ENCODE measurements around the gene POLR2J3. TPM values are rescaled to one million over a fixed set of nuclear protein-coding genes. Genes with fewer than 3 reads are reported as not detected.
"Not testable (repeated sequence)": the region's sequence is repeated elsewhere in the genome, so short reads cannot be mapped to it uniquely, and the experiment has no call there.

POLR2J3 gene
- total RNA-seq, 1 donor: 23.9 TPM

- not testable (repeated sequence) for H3K4me1 ChIP-seq (ENCODE audit: insufficient read depth, low read length); H3K4me3 ChIP-seq (ENCODE audit: insufficient read depth, low read length); H3K27ac ChIP-seq (ENCODE audit: low read depth, low read length); H3K27me3 ChIP-seq (ENCODE audit: insufficient read depth, low read length); H3K79me2 ChIP-seq (ENCODE audit: insufficient read depth, low read length); H4K20me1 ChIP-seq (ENCODE audit: insufficient read depth, low read length); H3K4me2 ChIP-seq (ENCODE audit: insufficient read depth, low read length); H2AFZ ChIP-seq (ENCODE audit: low read length); H3K9me3 ChIP-seq (ENCODE audit: low read depth, low read length); H3K36me3 ChIP-seq (ENCODE audit: insufficient read depth, low read length); DNase-seq (ENCODE audit: insufficient read length, low spot score, missing footprints)
Measured at GRCh38 chr7:102593637-102594334, 21.4 kb upstream of the POLR2J3 start.

GRCh38 chr7:102592477-102593019 lies 20.2 kb upstream of the POLR2J3 start:
- not testable (repeated sequence) for H4K20me1 ChIP-seq (ENCODE audit: insufficient read depth, low read length); H3K27me3 ChIP-seq (ENCODE audit: insufficient read depth, low read length); H3K4me1 ChIP-seq (ENCODE audit: insufficient read depth, low read length); H3K36me3 ChIP-seq (ENCODE audit: insufficient read depth, low read length); H3K27ac ChIP-seq (ENCODE audit: low read depth, low read length); H3K9me3 ChIP-seq (ENCODE audit: low read depth, low read length); H2AFZ ChIP-seq (ENCODE audit: low read length); H3K4me2 ChIP-seq (ENCODE audit: insufficient read depth, low read length); DNase-seq (ENCODE audit: insufficient read length, low spot score, missing footprints); H3K4me3 ChIP-seq (ENCODE audit: insufficient read depth, low read length); H3K79me2 ChIP-seq (ENCODE audit: insufficient read depth, low read length)

- not testable (repeated sequence) for H3K79me2 ChIP-seq (ENCODE audit: insufficient read depth, low read length); DNase-seq (ENCODE audit: insufficient read length, low spot score, missing footprints); H3K27ac ChIP-seq (ENCODE audit: low read depth, low read length)
Measured at GRCh38 chr7:102589857-102590256, 17.5 kb upstream of the POLR2J3 start.

GRCh38 chr7:102583495-102583894 lies 11.1 kb upstream of the POLR2J3 start:
- not testable (repeated sequence) for H3K79me2 ChIP-seq (ENCODE audit: insufficient read depth, low read length); H3K27me3 ChIP-seq (ENCODE audit: insufficient read depth, low read length); H3K4me2 ChIP-seq (ENCODE audit: insufficient read depth, low read length); H3K36me3 ChIP-seq (ENCODE audit: insufficient read depth, low read length); H3K27ac ChIP-seq (ENCODE audit: low read depth, low read length); H3K4me1 ChIP-seq (ENCODE audit: insufficient read depth, low read length); H3K4me3 ChIP-seq (ENCODE audit: insufficient read depth, low read length); H4K20me1 ChIP-seq (ENCODE audit: insufficient read depth, low read length); H3K9me3 ChIP-seq (ENCODE audit: low read depth, low read length); DNase-seq (ENCODE audit: insufficient read length, low spot score, missing footprints); H2AFZ ChIP-seq (ENCODE audit: low read length)

More at GRCh38 chr7:102589857-102590256, 17.5 kb upstream of the POLR2J3 start:
- H3K9me3 ChIP-seq (ENCODE audit: low read depth, low read length); H3K27me3 ChIP-seq (ENCODE audit: insufficient read depth, low read length); H3K4me1 ChIP-seq (ENCODE audit: insufficient read depth, low read length); H2AFZ ChIP-seq (ENCODE audit: low read length); H3K4me3 ChIP-seq (ENCODE audit: insufficient read depth, low read length); H3K36me3 ChIP-seq (ENCODE audit: insufficient read depth, low read length); H4K20me1 ChIP-seq (ENCODE audit: insufficient read depth, low read length); H3K4me2 ChIP-seq (ENCODE audit: insufficient read depth, low read length): not testable (repeated sequence)

- not testable (repeated sequence) for H3K4me2 ChIP-seq (ENCODE audit: insufficient read depth, low read length); H3K9me3 ChIP-seq (ENCODE audit: low read depth, low read length); H2AFZ ChIP-seq (ENCODE audit: low read length); H3K27me3 ChIP-seq (ENCODE audit: insufficient read depth, low read length); H3K27ac ChIP-seq (ENCODE audit: low read depth, low read length); H3K79me2 ChIP-seq (ENCODE audit: insufficient read depth, low read length); H3K4me3 ChIP-seq (ENCODE audit: insufficient read depth, low read length); H4K20me1 ChIP-seq (ENCODE audit: insufficient read depth, low read length); DNase-seq (ENCODE audit: insufficient read length, low spot score, missing footprints); H3K4me1 ChIP-seq (ENCODE audit: insufficient read depth, low read length); H3K36me3 ChIP-seq (ENCODE audit: insufficient read depth, low read length)
Measured at GRCh38 chr7:102581722-102582121, 9.3 kb upstream of the POLR2J3 start.

GRCh38 chr7:102578486-102578885 lies 6.1 kb upstream of the POLR2J3 start:
- not testable (repeated sequence) for DNase-seq (ENCODE audit: insufficient read length, low spot score, missing footprints); H3K27me3 ChIP-seq (ENCODE audit: insufficient read depth, low read length); H3K4me2 ChIP-seq (ENCODE audit: insufficient read depth, low read length); H3K79me2 ChIP-seq (ENCODE audit: insufficient read depth, low read length); H3K4me3 ChIP-seq (ENCODE audit: insufficient read depth, low read length); H3K9me3 ChIP-seq (ENCODE audit: low read depth, low read length); H4K20me1 ChIP-seq (ENCODE audit: insufficient read depth, low read length); H3K4me1 ChIP-seq (ENCODE audit: insufficient read depth, low read length); H3K27ac ChIP-seq (ENCODE audit: low read depth, low read length); H3K36me3 ChIP-seq (ENCODE audit: insufficient read depth, low read length); H2AFZ ChIP-seq (ENCODE audit: low read length)

- not testable (repeated sequence) for H3K27ac ChIP-seq (ENCODE audit: low read depth, low read length); H3K4me1 ChIP-seq (ENCODE audit: insufficient read depth, low read length); H2AFZ ChIP-seq (ENCODE audit: low read length); DNase-seq (ENCODE audit: insufficient read length, low spot score, missing footprints); H4K20me1 ChIP-seq (ENCODE audit: insufficient read depth, low read length); H3K27me3 ChIP-seq (ENCODE audit: insufficient read depth, low read length); H3K36me3 ChIP-seq (ENCODE audit: insufficient read depth, low read length); H3K9me3 ChIP-seq (ENCODE audit: low read depth, low read length); H3K4me3 ChIP-seq (ENCODE audit: insufficient read depth, low read length); H3K79me2 ChIP-seq (ENCODE audit: insufficient read depth, low read length); H3K4me2 ChIP-seq (ENCODE audit: insufficient read depth, low read length)
Measured at GRCh38 chr7:102577315-102578240, 5.2 kb upstream of the POLR2J3 start.

- H3K79me2 ChIP-seq (ENCODE audit: insufficient read depth, low read length); H4K20me1 ChIP-seq (ENCODE audit: insufficient read depth, low read length); H3K4me3 ChIP-seq (ENCODE audit: insufficient read depth, low read length); H3K27ac ChIP-seq (ENCODE audit: low read depth, low read length); H3K4me1 ChIP-seq (ENCODE audit: insufficient read depth, low read length); H3K4me2 ChIP-seq (ENCODE audit: insufficient read depth, low read length); H3K36me3 ChIP-seq (ENCODE audit: insufficient read depth, low read length); H3K9me3 ChIP-seq (ENCODE audit: low read depth, low read length); H3K27me3 ChIP-seq (ENCODE audit: insufficient read depth, low read length); DNase-seq (ENCODE audit: insufficient read length, low spot score, missing footprints); H2AFZ ChIP-seq (ENCODE audit: low read length): not testable (repeated sequence)
Measured at GRCh38 chr7:102576363-102576762, 4.0 kb upstream of the POLR2J3 start.

All from osteoblast (primary cell).